Lung (tissue), 12 donors: Measurements from ENCODE around the gene HSF5. TPM values are rescaled to one million over a fixed set of nuclear protein-coding genes. Genes with fewer than 3 reads are reported as not detected.
A peak's percentile ranks its signal among the peaks of the same experiment; 100 is the strongest.

Experiments
- ATAC-seq: fragments of 200-7000 bp; cut with Tn5 transposase; one replicate; pipeline ENCODE4 v1.9.1; 2020; ENCODE audit warnings: moderate number of reproducible peaks; ENCODE audit not compliant: insufficient read depth, low FRiP score
- DNase-seq, 3 donors: peaks; one replicate each; pipeline ENCODE4 v3.0.0-alpha.2; 2013 to 2017
- H3K27ac ChIP-seq, 2 donors: one replicate each; pipeline ENCODE4 v1.5.1; 2013; ENCODE audit warnings: mild to moderate bottlenecking in 2 of 2, moderate library complexity in 2 of 2, control low read depth in 1 of 2, inconsistent platforms in 1 of 2, low read depth in 1 of 2, low read length in 1 of 2
- H3K27me3 ChIP-seq, 3 donors: one replicate each; pipeline ENCODE4 v1.5.1; 2013; ENCODE audit warnings: low read length in 2 of 3; ENCODE audit not compliant: control insufficient read depth in 3 of 3, insufficient read depth in 3 of 3
- H3K36me3 ChIP-seq, 4 donors: one replicate each; pipeline ENCODE4 v1.5.1; 2013; ENCODE audit warnings: low read length in 4 of 4, mild to moderate bottlenecking in 1 of 4, moderate library complexity in 1 of 4; ENCODE audit not compliant: control insufficient read depth in 4 of 4, insufficient read depth in 4 of 4
- H3K4me1 ChIP-seq, 5 donors: one replicate each; pipeline ENCODE4 v1.5.1; 2013; ENCODE audit warnings: low read length in 5 of 5, mild to moderate bottlenecking in 2 of 5, moderate library complexity in 1 of 5; ENCODE audit not compliant: control insufficient read depth in 5 of 5, insufficient read depth in 5 of 5
- H3K4me3 ChIP-seq: one replicate; pipeline ENCODE4 v1.5.1; 2013; ENCODE audit warnings: mild to moderate bottlenecking, control low read depth, moderate library complexity
- H3K9ac ChIP-seq, 2 donors: one replicate each; pipeline ENCODE4 v1.5.1; 2013; ENCODE audit warnings: low read length in 2 of 2, control low read depth in 1 of 2; ENCODE audit not compliant: insufficient read depth in 1 of 2
- H3K9me3 ChIP-seq, 4 donors: one replicate each; pipeline ENCODE4 v1.5.1; 2013; ENCODE audit warnings: low read length in 3 of 4, mild to moderate bottlenecking in 1 of 4, moderate library complexity in 1 of 4; ENCODE audit not compliant: control insufficient read depth in 4 of 4, insufficient read depth in 3 of 4
- CTCF ChIP-seq: IDR thresholded peaks from 2 replicates; pipeline ENCODE4 v1.5.1; 2012; ENCODE audit warnings: mild to moderate bottlenecking; ENCODE audit errors: control extremely low read depth, extremely low read depth
- WGBS, 2 donors: extraction: QIAGEN DNeasy Blood & Tissue Kit; methylation state at CpG; one replicate each; pipeline ENCODE4 v1.1.7; 2013; 5-methylcytosine and 5-hydroxymethylcytosine counted together
- polyA plus RNA-seq, 2 donors: library from polyadenylated mRNA; stranded (reverse); fragments of 200-250 nt; gene quantifications; one replicate each; pipeline ENCODE4 v1.2.1, GENCODE V29; 2013
- total RNA-seq, 2 donors: library from RNA; depleted of rRNA in 1 of 2; stranded (reverse); fragments of >200 nt in 1 of 2; gene quantifications; one replicate each; pipeline ENCODE4 v1.2.1, GENCODE V29; 2014 to 2021
- donor health status: control.
- donor health status: control.
- donor health status: Bipolar disorder and iron deficiency.
- donor health status: healthy.
- donor health status: DM: yes; HTN: yes; CAD: no.

Gene HSF5
- total and polyA plus RNA-seq, 4 donors: 0.02 to 0.17 (median 0.08) TPM

GRCh38 chr17:58533616-58534188, 45.5 kb upstream of the HSF5 start:
- Histone ChIP-seq H3K27ac (no peak overlapping the region), H3K9me3 (no peaks in the 10 kb centered on the region), H3K4me1 (peaks cover 2 to 32% (median 10%) of the 10 kb centered on the region in 5 donors), H3K4me3 (no peak overlapping the region), H3K36me3 (no peaks in the 10 kb centered on the region), H3K27me3 (peaks cover 0 to 7% (median 0%) of the 10 kb centered on the region in 3 donors), H3K9ac (no peak overlapping the region)
- ATAC-seq (no peak), DNase-seq (no peak)
- TF ChIP-seq CTCF: no peak
- WGBS, 2 donors: 94 to 97% methylated on average over 5 of the region's 5 CpGs

GRCh38 chr17:58532555-58532951, 44.3 kb upstream of the HSF5 start:
- no peak for TF ChIP-seq CTCF
- 71 to 79% methylated on average over 3 of the region's 3 CpGs for WGBS, 2 donors
- Histone ChIP-seq H3K9ac (no peak overlapping the region), H3K36me3 (no peaks in the 10 kb centered on the region), H3K27me3 (peaks cover 0 to 7% (median 0%) of the 10 kb centered on the region in 3 donors), H3K9me3 (no peaks in the 10 kb centered on the region), H3K4me3 (no peak overlapping the region), H3K27ac (no peak overlapping the region), H3K4me1 (peaks cover 0 to 40% (median 12%) of the 10 kb centered on the region in 5 donors)
- DNase-seq (no peak), ATAC-seq (no peak)

DNA sequence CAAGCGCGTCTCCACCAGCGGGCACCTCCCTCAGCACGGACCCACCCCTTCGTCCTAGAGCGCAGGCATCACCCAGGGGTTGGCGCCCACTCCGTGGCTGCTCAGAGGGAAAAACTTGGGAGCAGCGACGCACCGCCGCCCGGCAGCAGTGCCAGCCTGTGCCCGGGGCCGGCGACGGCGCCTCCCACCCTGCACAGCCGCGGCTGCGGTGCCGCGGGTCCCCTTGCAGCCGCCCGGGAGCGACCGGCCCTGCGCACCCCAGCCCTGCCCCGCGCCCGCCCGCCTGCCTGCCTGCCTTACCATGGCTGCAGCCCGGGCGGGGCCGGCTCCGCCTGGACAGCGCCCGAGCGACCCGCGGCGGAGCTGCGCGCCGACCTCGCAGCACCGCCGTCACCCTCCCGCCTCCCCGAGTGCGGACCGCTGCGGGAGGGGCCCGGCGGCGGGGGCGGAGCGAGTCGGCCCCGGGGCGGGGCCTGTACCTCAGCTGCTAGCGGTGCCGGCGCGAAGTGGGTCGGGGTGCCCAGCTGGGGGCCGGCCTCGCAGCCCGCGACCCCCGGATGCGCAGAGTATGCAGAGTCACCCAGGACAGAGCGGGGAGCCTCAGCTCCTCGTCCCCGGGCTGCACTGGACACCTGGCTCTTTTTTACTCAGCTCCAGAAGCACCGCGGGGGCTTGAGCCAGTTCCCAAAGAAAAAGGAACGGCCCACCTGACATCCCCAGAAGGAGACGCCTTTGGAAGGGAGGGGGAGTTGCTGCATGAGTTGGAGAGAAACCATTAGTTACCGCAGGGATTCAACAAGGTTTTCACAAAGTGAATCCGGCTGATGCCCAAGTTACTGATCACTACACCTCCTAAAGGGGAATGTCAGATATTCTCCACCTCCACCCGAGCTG, 43.7 kb upstream of the HSF5 start:
- H3K9ac ChIP-seq: peak overlapping the region; percentile 39 to 74
- H3K4me1 ChIP-seq: peaks cover 0 to 44% (median 12%) of the 10 kb centered on the region in 5 donors
- TF ChIP-seq CTCF: no peak
- peak overlapping the region; percentile 53 for H3K4me3 ChIP-seq
- peaks cover 0 to 7% (median 0%) of the 10 kb centered on the region in 3 donors for H3K27me3 ChIP-seq
- peak; percentile 71 for ATAC-seq
- H3K36me3 ChIP-seq: no peaks in the 10 kb centered on the region
- DNase-seq: peak; percentile 45 to 75 (median 61)
- peak overlapping the region; percentile 43 to 54 for H3K27ac ChIP-seq
- H3K9me3 ChIP-seq: no peaks in the 10 kb centered on the region
- 2% methylated on average over 63 to 82 of the region's 82 CpGs for WGBS, 2 donors
